Suprapubic skin (tissue), 4 donors: ENCODE results near the gene IL27RA. TPM values are rescaled to one million over a fixed set of nuclear protein-coding genes. Genes with fewer than 3 reads are reported as not detected.

ENCODE experiments used
- DNase-seq, 2 donors: peaks; one replicate each; pipeline ENCODE4 v3.0.0-alpha.2; 2019; ENCODE audit warnings: low spot score in 2 of 2
- H3K27ac ChIP-seq: fragments of 200-600 bp; sonication (generic); one replicate; pipeline ENCODE4 v1.5.1; 2019
- H3K27me3 ChIP-seq: fragments of 200-600 bp; sonication (generic); one replicate; pipeline ENCODE4 v1.5.1; 2019
- H3K36me3 ChIP-seq: fragments of 200-600 bp; sonication (generic); one replicate; pipeline ENCODE4 v1.5.1; 2019
- H3K4me1 ChIP-seq: fragments of 200-600 bp; sonication (generic); one replicate; pipeline ENCODE4 v1.5.1; 2019
- H3K4me3 ChIP-seq: fragments of 200-600 bp; sonication (generic); one replicate; pipeline ENCODE4 v1.5.1; 2019; ENCODE audit warnings: mild to moderate bottlenecking
- H3K9me3 ChIP-seq: fragments of 200-600 bp; sonication (generic); one replicate; pipeline ENCODE4 v1.5.1; 2019
- EP300 ChIP-seq: sonication (generic); formaldehyde crosslinking; IDR thresholded peaks from one replicate; pipeline ENCODE4 v1.6.1; 2017; ENCODE audit warnings: antibody characterized with exemption
- POLR2A ChIP-seq, 2 donors: fragments of 450-650 bp; IDR thresholded peaks; one replicate each; pipeline ENCODE4 v1.6.1; 2017; ENCODE audit warnings: antibody characterized with exemption in 2 of 2, mild to moderate bottlenecking in 2 of 2, moderate library complexity in 2 of 2
- POLR2AphosphoS5 ChIP-seq, 3 donors: sonication (generic); formaldehyde crosslinking; IDR thresholded peaks; one replicate each; pipeline ENCODE4 v1.6.1; 2017; ENCODE audit warnings: antibody characterized with exemption in 3 of 3
- WGBS: methylation state at CpG from one replicate; pipeline ENCODE4 v1.1.5; 2018; 5-methylcytosine and 5-hydroxymethylcytosine counted together
- total RNA-seq, 4 donors: library from RNA; depleted of rRNA; stranded (reverse); fragments of >200 nt; gene quantifications; one replicate each; pipeline ENCODE4 v1.1.0, GENCODE V29; 2016
- TF ChIP-seq, protein P1 (sequence below), 2 donors: fragments of 200-600 bp in 1 of 2; fragments of 450-650 bp in 1 of 2; sonication (generic) in 1 of 2; IDR thresholded peaks; one replicate each; pipeline ENCODE4 v1.5.1; 2016 to 2019; ENCODE audit warnings: antibody characterized with exemption in 2 of 2, mild to moderate bottlenecking in 1 of 2, moderate library complexity in 1 of 2

Gene IL27RA
- total RNA-seq, 4 donors from 2014 or later: 0.76 to 2.5 (median 1.5) TPM

DNA sequence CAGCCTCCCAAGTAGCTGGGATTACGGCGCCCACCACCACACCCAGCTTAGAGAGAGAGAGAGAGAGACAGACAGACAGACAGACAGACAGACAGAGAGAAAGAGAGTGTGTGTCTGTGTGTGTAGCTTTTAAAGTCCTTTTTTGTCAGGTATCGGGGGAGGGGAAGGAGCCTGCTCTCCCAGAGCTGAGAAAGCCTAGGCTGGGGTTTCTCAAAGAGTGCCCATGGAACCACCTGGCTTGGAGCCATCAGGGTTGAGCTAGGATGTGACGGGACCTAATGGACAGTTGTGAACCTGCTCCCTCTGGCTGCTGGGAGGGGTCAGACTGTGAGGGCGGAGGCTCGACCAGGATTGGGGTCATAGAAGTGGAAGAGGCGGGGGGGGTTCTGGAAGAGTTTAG lies 42.1 kb upstream of the IL27RA start:
- H3K36me3 ChIP-seq: peaks cover 10% of the 10 kb centered on the region
- H3K27ac ChIP-seq: no peak overlapping the region
- peaks cover 24% of the 10 kb centered on the region for H3K4me1 ChIP-seq
- H3K4me3 ChIP-seq: no peak overlapping the region
- TF ChIP-seq EP300 (no peak), POLR2AphosphoS5 (IDR thresholded peaks at IDR 0.05) (no peak), POLR2A (IDR thresholded peaks at IDR 0.05) (no peak)
- TF ChIP-seq, protein P1, sequence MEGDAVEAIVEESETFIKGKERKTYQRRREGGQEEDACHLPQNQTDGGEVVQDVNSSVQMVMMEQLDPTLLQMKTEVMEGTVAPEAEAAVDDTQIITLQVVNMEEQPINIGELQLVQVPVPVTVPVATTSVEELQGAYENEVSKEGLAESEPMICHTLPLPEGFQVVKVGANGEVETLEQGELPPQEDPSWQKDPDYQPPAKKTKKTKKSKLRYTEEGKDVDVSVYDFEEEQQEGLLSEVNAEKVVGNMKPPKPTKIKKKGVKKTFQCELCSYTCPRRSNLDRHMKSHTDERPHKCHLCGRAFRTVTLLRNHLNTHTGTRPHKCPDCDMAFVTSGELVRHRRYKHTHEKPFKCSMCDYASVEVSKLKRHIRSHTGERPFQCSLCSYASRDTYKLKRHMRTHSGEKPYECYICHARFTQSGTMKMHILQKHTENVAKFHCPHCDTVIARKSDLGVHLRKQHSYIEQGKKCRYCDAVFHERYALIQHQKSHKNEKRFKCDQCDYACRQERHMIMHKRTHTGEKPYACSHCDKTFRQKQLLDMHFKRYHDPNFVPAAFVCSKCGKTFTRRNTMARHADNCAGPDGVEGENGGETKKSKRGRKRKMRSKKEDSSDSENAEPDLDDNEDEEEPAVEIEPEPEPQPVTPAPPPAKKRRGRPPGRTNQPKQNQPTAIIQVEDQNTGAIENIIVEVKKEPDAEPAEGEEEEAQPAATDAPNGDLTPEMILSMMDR (IDR thresholded peaks at IDR 0.05): no peak
- DNase-seq: no peak
- H3K9me3 ChIP-seq: no peaks in the 10 kb centered on the region
- no peaks in the 10 kb centered on the region for H3K27me3 ChIP-seq
- 85% methylated on average over 7 of the region's 7 CpGs for WGBS

DNA sequence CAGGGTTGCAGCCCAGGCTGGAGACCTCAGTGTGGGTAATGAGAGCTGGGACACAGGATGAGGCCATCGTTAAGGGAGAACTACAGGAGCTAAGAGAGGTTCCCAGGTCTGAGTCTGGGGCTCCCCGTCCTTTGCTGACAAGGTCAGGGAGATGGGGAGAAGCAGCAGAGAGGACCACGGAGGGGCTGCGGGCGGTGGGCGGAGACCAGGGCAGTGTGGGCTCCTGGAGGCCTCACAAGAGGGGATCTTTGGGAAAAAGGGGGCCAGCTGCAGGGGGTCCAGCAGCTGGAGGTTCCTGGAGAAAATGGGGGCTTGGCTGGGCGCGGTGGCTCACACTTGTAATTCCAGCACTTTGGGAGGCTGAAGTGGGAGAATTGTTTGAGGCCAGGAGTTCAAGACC lies 41.5 kb upstream of the IL27RA start:
- 94% methylated on average over 8 of the region's 8 CpGs for WGBS
- H3K9me3 ChIP-seq: no peaks in the 10 kb centered on the region
- no peak overlapping the region for H3K4me3 ChIP-seq
- peaks cover 10% of the 10 kb centered on the region for H3K36me3 ChIP-seq
- no peak for TF ChIP-seq EP300
- TF ChIP-seq POLR2AphosphoS5 (IDR thresholded peaks at IDR 0.05): no peak
- no peak for TF ChIP-seq POLR2A (IDR thresholded peaks at IDR 0.05)
- TF ChIP-seq, protein P1 (IDR thresholded peaks at IDR 0.05): no peak
- H3K27me3 ChIP-seq: no peaks in the 10 kb centered on the region
- DNase-seq: no peak
- H3K27ac ChIP-seq: no peak overlapping the region
- peaks cover 25% of the 10 kb centered on the region for H3K4me1 ChIP-seq

DNA sequence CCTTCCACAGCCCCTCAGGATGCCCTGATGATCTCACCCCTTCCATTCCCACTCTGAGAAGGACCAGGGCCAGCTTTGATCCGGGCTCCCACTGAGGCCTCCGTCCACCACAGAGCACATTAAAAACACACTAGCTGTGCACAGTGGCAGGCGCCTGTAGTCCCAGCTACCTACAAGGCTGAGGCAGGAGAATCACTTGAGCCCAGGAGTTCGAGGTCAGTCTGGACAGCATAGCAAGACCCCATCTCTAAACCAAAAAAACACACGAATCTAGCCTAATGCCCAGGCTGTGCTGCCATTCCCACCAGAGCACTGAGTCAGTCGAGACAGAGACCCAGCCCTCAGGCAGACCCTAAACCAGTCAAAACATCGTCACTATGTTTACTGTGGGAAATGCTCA lies 39.5 kb upstream of the IL27RA start:
- H3K27me3 ChIP-seq: no peaks in the 10 kb centered on the region

DNA sequence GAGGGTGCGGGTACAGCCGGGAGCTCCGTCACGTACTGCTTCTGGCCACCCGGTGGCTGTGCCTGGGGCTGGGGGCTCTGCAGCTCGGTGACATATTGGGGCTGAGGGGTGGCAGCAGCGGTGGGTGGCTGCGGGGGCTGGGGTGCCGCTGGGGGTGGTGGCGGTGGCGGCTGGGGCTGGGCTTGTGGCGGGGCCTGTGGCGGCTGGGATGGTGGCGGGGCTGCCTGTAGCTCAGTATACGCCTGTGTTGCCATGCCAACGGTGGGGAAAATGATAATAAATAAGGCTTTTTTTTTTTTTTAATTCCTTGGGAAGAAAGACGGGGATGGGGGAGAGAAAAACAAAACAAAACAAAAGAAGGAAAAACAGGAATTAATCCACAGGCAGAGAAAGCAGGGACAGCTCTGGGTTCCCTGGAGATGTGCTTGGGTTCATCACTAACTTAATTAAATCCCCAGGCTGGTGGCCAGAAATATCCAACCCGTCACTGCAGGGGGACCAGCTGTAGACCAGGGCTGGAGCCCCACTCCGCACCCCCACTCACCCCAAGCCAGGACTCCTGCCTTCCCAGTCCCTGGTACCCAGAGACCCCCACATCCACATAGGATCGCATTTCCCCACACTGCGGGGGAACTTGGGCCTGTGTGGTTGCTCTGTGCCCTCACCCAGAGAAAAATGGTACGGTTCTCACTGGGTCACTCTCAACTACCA lies 37.8 kb upstream of the IL27RA start:
- 92% methylated on average over 22 of the region's 22 CpGs for WGBS
- TF ChIP-seq, protein P1 (IDR thresholded peaks at IDR 0.05): no peak
- no peak for TF ChIP-seq POLR2A (IDR thresholded peaks at IDR 0.05)
- no peak for TF ChIP-seq POLR2AphosphoS5 (IDR thresholded peaks at IDR 0.05)
- no peak for TF ChIP-seq EP300
- no peaks in the 10 kb centered on the region for H3K27me3 ChIP-seq
- H3K4me1 ChIP-seq: peaks cover 6% of the 10 kb centered on the region
- no peak overlapping the region for H3K4me3 ChIP-seq
- DNase-seq: no peak
- H3K9me3 ChIP-seq: no peaks in the 10 kb centered on the region
- no peak overlapping the region for H3K27ac ChIP-seq
- peaks cover 10% of the 10 kb centered on the region for H3K36me3 ChIP-seq

More for the DNA sequence above, 39.5 kb upstream of the IL27RA start:
- no peak for TF ChIP-seq POLR2AphosphoS5 (IDR thresholded peaks at IDR 0.05)
- TF ChIP-seq EP300: no peak
- TF ChIP-seq, protein P1 (IDR thresholded peaks at IDR 0.05): no peak
- TF ChIP-seq POLR2A (IDR thresholded peaks at IDR 0.05): no peak
- Histone ChIP-seq H3K27ac (no peak overlapping the region), H3K9me3 (no peaks in the 10 kb centered on the region), H3K4me1 (peaks cover 13% of the 10 kb centered on the region), H3K36me3 (peaks cover 10% of the 10 kb centered on the region), H3K4me3 (no peak overlapping the region)
- 94% methylated on average over 7 of the region's 7 CpGs for WGBS
- DNase-seq: no peak

DNA sequence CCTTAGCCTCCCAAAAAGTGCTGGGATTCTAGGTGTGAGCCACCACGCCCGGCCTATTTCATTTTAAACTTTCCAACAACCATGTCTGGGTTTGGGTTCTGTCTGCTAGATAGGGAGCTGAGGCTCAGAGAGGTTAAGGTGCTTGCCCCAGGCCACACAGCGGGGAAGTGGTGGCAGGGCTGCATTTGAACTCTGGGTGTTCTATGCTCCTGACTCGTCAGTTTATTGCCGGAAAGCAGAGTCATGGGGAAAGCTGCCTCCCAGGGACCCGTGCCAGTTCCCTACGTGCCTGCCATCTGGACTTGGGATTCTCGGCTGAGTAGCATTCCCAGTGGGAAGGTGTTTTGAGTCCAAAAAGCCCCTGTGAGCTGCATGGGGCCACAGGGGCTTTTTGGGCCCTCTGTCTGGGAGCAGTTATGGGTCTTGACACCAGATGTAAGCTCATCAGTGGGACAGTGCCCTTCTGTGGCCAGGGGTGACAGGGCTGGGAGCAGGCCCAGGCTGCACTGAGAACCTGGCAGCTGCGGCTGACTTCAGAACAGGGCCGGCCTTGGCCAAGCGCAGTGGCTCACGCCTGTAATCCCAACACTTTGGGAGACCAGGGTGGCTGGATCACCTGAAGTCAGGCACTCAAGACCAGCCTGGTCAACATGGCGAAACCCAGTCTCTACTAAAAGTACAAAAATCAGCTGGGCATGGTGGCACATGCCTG lies 36.4 kb upstream of the IL27RA start:
- Histone ChIP-seq H3K27me3 (no peaks in the 10 kb centered on the region), H3K9me3 (no peaks in the 10 kb centered on the region), H3K4me3 (no peak overlapping the region), H3K36me3 (peaks cover 10% of the 10 kb centered on the region), H3K4me1 (peaks cover 8% of the 10 kb centered on the region), H3K27ac (no peak overlapping the region)
- WGBS: 87% methylated on average over 9 of the region's 13 CpGs
- DNase-seq: no peak
- TF ChIP-seq POLR2A (IDR thresholded peaks at IDR 0.05) (no peak), EP300 (no peak), POLR2AphosphoS5 (IDR thresholded peaks at IDR 0.05) (no peak)
- TF ChIP-seq, protein P1 (IDR thresholded peaks at IDR 0.05): no peak
